ENCODE measurements around the gene VTI1B.
"Not testable (repeated sequence)": the region's sequence is repeated elsewhere in the genome, so short reads cannot be mapped to it uniquely, and the experiment has no call there.

Gene VTI1B, protein sequence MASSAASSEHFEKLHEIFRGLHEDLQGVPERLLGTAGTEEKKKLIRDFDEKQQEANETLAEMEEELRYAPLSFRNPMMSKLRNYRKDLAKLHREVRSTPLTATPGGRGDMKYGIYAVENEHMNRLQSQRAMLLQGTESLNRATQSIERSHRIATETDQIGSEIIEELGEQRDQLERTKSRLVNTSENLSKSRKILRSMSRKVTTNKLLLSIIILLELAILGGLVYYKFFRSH

DNA sequence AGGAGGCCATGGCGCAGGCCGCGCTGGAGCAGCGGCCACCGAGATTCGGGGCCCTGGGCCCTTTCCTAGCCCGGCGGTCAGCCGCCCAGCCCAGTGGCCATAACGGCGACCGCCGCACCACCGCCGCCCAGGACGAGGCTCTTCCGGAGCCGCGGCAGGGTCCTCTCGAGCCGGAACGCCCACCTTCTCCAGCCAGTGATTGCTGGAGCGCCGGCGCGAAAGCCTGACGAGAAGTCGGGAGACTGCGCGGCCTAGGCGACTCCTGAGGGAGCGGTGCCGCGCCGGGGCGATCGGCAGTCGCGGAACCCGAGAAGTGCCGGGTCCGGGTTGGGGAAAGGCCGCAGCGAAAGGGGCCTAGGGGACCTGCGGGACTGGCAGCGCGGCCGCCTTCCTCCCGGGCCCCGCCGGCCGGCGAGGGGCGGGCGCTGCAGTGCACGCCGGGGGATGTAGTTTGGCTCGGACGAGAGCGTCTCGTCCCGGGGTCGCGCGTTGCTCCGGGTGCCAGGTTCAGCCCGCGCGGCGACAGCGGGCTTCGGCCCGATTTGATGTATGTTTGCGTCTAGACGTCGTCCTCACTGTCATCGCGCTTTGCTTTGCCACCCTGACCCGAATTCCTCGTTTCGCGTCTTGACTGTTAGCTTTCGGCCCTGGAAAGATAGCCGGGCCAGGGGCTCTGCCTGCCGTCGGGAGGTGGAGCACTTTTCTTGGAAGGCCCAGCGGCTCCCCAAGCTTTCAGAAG, at the start of gene VTI1B:
Gene VTI1B (minus strand): TSS at position 153 of the 739 bp plus-strand sequence. CDS start 143 bp downstream, at position 10.
- ATAC-seq: peak; percentile 95

DNA sequence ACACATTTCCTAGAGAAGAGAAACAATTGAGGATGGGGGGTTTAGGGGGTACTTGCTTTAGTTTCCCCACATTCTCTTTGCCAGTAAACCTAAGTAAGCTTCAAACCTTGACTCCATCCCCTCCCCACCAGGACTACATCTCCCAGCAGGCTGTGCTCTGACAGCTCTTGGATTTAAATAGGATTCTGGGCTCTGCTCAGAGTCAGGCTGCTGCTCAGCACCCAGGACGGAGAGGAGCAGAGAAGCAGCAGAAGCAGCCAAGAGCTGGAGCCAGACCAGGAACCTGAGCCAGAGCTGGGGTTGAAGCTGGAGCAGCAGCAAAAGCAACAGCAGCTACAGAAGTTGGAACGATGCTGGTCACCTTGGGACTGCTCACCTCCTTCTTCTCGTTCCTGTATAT, 47.9 kb upstream of the VTI1B start:
- ATAC-seq: no peak

DNA sequence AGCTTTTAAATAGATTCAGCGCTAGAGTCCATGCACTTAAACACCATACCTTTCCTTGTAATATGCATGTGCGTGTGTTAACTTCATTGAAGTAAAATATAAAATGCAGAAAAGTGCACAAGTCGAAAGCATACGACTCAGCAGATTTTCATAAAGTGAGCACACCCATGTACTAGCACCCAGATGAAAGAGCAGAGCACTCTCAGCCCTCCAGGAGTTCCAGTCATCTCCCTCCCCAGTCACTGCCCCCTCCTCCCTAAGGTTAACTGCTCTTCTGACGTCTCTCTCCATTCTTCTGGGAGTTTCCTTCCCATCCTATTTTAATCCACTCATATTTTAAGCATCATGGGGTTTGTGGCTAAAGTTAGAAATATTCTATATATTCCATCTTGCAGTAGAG, 47.4 kb upstream of the VTI1B start:
- ATAC-seq: no peak

DNA sequence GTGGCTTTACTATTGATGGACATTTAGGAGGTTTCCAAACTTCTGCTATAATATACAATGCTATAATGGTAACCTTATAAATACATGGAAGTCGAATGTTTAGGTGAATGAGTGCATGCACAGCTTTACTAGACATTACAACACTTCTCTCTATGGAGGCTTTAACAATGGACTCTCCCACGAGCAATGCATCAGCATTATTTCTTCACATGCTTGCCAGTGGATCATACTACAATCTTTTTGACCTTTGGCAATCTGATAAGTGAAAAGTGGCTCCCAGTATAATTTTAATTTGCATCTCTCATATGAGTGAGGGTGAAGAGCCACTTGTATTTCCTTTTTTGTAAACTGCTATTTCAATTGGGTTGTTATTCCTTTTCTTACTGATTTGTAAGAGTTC, 45.4 kb upstream of the VTI1B start:
- peak; percentile 35 to 36 for ATAC-seq

DNA sequence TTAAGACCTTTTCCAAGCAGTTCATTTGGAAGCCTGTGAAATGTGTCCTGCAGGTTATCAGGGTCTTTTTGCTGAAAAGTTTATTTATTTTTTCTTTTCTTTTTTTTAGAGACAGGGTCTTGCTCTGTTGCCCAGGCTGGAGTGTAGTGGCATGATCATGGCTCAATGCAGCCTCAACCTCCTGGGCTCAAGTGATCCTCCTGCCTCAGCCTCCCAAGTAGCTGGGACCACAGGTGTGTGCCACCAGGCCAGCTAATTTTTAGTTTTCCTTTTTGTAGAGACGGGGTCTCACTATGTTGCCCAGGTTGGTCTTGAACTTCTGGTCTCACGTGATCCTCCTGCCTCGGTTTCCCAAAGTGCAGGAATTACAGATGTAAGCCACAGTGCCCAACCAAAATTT, 45.0 kb upstream of the VTI1B start:
- ATAC-seq: not testable (repeated sequence)

DNA sequence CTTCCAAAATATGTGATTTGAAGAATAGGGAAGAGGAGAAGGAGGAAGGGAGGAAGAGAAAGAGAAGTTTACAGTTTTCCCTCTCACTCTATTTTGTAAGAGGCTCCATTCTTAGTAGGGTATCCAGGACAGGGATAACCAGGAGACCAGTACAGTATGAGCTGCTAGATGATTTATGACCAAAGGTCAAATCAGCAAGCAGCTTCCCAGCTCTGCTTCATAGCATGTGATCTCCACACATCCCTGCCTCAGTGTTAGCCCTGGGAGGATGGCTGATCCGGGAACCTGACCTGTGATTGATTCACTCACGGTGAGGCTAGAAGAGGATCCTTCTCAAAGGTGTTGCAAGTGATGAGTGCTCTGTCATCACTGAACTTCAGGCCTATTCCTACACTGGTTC, 43.8 kb upstream of the VTI1B start:
- ATAC-seq: no peak

DNA sequence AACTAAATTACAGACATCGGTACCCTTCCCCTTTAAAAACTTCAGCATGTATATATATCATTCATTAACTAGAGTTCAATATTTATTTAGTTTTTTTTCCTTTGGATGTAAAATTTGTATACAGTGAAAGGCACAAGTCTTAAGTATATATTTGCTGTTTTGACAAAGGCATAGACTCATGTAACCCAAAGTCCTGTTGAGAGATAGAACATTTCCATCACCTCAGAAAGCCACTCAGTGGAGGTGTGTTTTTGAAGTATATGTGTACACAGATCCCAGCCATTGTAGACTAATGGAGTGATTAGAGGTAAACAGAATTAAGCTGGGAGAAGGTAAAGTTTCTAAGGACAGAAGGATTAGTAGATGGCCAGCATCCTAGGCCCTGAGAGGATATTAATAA, 42.6 kb upstream of the VTI1B start:
- no peak for ATAC-seq

DNA sequence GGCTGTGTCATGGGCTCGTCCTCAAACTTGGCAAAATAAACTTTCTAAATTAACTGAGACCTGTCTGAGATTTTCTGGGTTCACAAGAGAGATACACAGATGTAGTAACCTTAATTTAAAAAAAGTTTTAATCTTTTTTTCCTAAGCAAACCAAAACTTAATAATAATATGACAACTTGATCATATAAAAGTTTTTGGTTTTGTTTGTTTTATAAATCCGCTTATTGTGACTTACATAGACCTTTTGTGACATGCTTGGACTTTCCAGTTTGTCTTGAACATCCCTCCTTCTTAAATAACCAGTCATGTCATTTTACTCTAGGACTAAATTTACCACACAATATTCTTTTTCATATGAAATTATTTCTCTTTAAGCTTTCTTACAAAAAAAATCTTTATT, 35.8 kb upstream of the VTI1B start:
- ATAC-seq: no peak

DNA sequence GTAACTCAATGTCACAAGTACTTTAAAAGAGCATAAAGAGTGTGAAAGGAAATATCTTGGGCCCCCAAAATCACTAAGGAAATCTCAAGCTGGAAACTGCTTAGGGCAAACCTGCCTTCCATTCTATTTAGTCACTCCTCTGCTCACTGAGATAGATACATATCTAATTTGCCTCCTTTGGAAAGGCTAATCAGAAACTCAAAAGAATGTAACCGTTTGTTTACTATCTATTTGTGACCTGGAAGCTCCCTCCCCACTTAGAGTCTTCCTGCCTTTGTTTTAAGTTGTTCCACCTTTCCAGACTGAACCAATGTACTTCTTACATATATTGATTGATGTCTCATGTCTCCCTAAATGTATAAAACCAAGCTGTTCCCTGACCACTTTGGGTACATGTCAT, 35.4 kb upstream of the VTI1B start:
- not testable (repeated sequence) for ATAC-seq

DNA sequence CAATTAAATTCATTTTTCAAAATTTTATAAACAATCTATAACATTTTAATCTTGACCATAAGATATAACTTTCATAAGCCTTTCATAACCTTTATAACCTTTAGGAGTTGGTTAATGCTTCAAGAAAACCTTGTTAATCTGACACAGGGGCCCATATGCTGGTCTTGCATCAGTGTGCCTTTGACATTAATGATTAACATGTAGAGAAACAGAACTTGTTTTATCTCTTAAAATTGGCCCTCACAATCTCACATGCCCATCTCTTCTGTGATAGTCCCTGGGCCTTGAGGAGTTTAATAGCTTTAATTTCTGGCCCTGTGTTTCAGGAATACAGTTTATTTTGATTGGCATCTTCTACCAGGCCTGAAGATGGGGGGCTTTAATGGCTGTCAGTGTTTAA, 34.9 kb upstream of the VTI1B start:
- not testable (repeated sequence) for ATAC-seq

DNA sequence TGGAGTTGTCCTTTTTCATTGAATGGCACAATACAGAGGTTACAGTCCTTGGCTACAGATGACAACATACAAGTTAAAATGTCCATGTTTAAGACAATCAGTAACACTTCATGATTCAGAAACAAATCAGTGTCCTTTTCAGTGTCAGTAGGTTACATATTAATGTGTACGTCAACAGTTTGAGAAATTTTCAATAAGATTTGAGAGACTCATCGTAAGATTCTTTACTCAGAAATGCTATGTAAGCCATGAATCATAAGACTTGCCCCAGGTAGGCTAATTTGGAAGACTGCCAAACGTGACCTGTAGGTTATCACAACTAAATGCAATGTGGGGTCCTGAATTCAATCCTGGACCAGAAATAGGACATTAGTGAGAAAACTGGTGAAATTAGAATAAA, 30.8 kb upstream of the VTI1B start:
- no peak for ATAC-seq

DNA sequence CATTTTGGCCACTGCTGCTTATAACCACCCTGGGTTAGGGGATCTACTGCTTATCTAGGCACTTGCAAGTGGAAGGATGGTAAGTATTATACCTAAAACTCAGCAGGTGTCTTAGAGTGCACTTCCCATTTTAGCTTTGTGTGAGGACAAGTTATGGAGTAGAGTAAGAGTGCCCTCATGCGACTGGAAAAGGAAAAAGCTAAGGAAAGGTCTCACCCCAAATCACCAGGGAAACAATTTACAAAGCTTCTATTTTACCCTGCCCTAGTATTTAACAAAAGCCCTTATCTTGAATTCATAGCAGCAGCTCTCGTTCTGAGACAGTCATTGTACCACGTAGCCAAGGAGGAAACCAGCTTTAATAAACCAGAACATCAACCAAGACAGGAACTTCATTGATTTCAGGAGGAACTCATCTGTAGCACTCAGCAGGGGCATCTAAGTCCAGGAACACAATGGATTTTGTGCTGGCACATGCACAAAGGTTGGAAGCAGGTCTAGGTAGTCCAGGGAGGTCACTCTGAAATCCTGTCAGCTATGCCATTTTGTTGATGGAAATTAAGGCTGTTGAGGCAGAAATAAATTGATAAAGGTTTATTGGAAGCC, 30.2 kb upstream of the VTI1B start:
- peak in 1 of 2 donors; percentile 51 for ATAC-seq

DNA sequence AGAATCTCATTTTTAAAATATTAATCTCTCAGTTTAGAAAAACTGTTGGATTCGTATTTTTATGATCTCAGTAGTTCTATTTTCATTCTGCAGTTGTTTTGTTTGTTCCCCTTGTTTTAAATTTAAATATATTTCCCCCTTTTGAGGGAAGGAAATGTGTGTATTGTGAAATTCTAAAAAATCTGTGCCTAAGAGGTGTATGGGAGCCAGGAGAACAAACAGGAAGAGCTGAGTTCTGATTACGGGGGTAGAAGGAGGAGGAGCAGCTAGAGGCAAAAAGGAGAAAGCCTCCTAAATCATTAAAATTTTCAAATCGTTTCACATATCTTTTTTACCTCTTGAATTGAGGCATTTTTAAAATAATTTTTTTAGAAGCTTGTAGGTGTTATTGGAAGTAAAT, 29.6 kb upstream of the VTI1B start:
- no peak for ATAC-seq

DNA sequence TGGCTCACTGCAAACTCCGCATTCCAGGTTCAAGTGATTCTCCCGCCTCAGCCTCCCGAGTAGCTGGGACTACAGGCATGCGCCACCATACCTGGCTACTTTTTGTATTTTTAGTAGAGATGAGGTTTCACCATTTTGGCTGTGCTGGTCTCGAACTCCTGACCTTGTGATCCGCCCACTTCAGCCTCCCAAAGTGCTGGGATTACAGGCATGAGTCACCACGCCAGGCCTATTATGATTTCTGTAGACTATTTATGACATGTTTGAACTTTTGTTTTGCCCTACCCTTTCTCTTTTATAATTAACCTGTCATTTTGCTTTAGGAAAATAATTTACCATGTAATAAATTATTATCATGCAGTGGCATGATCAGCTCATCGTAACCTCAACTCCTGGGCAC, 27.1 kb upstream of the VTI1B start, which contains the start of gene RDH12:
Gene RDH12 (plus strand): TSS at position 395 of the 400 bp plus-strand sequence. CDS start 20,757 bp downstream, outside the sequence.
- not testable (repeated sequence) for ATAC-seq

DNA sequence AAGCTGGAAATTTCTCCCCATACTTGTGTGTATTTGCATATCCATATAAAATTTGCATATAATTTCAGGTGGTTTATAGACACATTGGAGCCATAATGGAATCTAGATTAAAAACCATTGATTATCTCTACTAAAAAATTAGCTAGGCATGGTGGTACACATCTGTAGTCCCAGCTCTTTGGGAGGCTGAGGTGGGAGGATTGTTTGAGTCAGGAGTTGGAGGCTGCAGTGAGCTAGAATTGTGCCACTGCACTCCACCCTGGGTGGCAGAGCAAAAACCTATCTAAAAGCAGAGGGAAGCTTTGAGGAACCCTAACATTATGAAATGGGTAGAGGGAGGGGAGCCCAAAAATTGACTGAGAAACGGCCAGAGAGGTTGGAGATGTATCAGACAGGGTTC, 23.7 kb upstream of the VTI1B start:
- no peak for ATAC-seq

DNA sequence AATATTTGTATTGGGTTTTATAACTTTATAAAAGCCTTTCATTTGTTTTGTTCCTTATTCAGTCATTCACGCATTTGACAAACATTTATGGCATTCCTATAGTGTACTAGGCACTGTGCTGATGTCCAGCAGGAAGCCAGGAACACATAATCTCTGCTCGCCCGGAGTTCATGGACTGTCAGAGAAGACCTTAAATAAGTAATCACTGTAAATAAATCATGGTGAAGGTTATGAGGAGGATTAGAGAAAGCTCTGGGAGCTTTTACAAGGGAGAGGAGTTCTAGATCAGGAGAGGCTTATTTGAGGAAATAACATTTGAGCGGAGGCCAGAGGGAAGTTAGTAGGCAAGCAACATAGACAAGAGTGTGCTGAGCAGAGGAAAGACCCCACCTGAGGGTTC, 22.6 kb upstream of the VTI1B start:
- no peak for ATAC-seq

DNA sequence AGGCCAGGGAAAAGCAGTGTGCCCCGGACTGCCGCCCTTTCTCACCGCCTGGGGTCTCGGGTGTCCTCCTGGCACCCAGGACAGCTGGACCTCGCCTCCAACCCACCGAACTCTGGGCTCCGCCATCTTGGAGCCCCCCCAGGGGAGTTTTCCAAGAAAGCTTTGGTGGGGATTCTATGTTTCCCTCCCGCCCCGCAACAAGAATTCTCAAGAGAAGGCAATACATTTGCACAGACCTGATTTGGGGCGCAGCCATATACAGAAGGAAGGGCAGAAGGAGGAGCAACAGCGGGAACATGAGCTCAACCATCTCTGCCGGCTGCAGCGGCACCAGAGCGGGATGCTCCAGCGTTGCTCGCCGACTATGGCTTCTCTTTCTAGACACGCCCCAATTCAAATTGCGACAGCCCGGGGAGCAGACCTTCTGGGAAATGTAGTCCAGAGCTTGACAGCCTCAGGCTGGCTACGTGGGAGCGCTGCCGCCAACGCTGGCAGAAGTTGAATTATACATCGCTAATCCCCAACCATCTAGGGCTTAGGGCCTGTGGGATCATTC, 21.0 kb upstream of the VTI1B start, which contains the start of gene RDH11:
Gene RDH11 (minus strand): TSS at position 371 of the 556 bp plus-strand sequence. CDS start 61 bp downstream, at position 310.
- peak; percentile 89 to 90 for ATAC-seq

DNA sequence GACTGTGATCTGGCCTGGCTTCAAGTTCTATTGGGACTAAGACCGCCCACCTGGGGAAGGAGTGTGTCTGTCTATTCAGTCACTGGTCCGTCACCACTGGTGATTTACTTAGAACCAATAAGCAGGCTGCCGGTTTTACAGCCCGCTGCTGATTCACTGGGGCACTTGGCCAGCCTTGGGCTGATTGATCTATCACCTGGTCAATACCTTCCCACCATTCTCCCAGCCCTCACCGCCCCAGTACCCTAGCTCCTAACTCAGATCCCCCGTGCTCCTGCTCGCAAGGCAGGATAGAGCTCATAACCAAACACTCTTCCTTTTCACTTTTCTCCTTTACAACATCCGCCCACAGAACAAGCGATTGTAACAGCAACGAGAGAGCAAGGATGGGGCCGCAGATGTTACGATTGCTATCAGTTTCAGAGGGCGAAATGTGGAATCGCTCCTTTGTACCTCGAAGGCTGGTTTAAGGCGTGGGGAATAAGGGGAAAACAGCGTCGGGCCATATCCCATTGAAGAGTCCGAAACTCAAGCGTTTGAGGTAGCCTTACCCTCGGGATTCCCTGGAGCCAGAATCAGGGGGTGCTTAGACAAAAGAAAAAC, 20.5 kb upstream of the VTI1B start:
- peak; percentile 87 to 91 for ATAC-seq

DNA sequence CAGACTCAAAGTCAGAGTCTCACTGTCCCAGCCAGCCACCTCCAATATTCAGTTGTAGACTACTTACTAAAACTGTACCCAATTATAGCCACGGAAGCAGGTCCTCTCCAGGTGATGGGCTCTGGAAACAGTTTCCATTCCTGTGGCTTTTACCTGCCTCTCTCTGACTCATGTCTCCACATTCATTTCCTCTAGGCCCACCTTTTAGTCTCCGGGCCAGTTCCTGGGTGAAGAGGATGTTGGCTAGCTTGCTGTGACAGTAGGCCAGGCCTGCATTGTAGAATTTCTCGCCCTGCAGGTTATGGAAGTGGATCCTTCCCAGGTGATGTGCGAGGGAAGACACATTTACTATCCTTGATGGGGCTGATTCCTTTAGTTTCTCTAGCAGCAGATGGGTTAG, 15.6 kb upstream of the VTI1B start:
- no peak for ATAC-seq

DNA sequence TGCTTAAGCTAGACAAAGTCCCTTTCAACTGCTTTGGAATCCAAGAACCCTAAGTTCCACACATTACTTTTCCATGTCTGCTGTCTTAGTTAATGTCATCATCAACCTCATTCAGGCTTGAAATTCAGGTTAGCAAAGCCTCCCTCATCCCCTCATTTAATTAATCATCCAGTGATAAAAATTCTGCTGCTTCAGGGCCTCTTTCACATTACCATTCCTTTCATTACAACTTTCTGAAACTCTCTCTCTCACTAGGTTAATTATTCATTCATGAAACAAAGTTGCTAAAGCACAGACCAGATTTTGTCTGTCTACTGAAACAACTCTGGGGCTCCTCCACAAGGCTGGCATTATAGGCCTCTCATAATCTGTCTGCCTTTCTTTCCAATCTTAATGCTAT, 9.4 kb upstream of the VTI1B start:
- no peak for ATAC-seq

DNA sequence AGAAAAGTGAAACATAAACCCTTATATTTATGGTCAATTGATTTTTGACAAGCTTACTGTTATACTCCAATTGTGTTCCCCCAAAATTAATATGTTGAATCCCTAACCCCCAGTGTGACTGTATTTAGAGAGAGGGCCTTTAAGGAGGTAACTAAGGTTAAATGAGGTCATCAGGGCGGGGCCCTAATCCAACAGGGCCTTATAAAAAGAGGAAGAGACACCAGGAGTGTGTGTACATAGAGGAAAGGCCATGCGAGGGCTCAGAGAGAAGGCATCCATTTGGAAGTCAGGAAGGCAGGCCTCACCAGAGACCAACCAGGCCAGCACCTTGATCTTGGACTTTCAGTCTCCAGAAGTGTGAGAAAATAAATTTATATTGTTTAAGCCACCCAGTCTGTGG, 6.5 kb upstream of the VTI1B start:
- no peak for ATAC-seq

DNA sequence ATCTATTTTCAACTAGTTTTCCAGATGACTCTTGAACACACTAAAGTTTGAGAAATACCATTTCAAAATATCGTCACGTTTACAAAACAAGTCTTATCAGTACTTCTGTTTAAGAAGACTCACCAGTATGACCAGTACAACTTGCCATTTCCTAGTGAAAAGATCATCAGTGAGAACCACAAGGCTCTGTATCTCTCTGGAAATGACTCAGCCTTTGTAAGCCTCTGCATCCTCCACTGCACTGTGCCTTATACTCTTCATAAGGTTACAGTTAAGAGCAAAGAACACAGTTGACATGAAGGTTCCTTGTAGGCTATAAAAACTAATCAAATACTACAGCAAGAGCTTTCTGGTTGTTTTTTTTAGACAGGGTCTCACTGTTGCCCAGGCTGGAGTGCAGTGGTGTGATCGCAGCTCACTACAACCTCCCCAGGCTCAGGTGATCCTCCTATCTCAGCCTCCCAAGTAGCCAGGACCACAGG, 5.7 kb upstream of the VTI1B start:
- ATAC-seq: peak; percentile 100

DNA sequence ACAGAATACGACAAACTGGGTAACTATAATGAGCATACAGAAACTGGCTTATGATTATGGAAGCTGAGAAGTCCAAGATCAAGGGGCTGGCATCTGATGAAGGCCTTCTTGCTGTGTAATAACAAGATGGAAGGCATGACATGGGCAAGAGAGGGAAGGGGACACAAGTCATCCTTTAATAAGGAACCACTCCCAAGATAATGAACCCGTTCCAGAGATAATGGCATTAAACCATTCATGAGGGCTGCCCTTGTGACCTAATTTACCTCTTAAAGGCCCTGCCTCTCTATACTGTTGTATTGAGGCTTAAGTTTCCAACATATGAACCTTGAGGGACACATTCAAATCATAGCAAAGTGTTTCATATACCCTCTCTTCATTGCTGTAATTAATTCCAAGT, 4.6 kb upstream of the VTI1B start:
- no peak for ATAC-seq
